H9 (cell line): ENCODE results near the gene TK2. TPM values are rescaled to one million over a fixed set of nuclear protein-coding genes. Genes with fewer than 3 reads are reported as not detected.

Experiments
- DNase-seq: peaks from one replicate; pipeline ENCODE4 v3.0.0-alpha.2; 2017
- H2AFZ ChIP-seq: one replicate; pipeline ENCODE4 v1.6.1; 2013; ENCODE audit warnings: mild to moderate bottlenecking, low read length, control low read depth, moderate library complexity
- H2AK5ac ChIP-seq: 2 replicates; pipeline ENCODE4 v1.6.1; 2013; ENCODE audit warnings: low read length, control low read depth, mixed read lengths; ENCODE audit not compliant: insufficient read length
- H2BK120ac ChIP-seq: one replicate; pipeline ENCODE4 v1.6.1; 2013; ENCODE audit warnings: low read depth, mild to moderate bottlenecking, low read length, control low read depth, inconsistent platforms; ENCODE audit not compliant: poor library complexity, severe bottlenecking
- H2BK12ac ChIP-seq: 2 replicates; pipeline ENCODE4 v1.6.1; 2013; ENCODE audit warnings: low read length, control low read depth, mixed read lengths, low read depth; ENCODE audit not compliant: insufficient read length
- H2BK15ac ChIP-seq: 2 replicates; pipeline ENCODE4 v1.6.1; 2013; ENCODE audit warnings: low read depth, low read length, control low read depth
- H2BK20ac ChIP-seq: one replicate; pipeline ENCODE4 v1.6.1; 2013; ENCODE audit warnings: low read depth, mild to moderate bottlenecking, low read length, control low read depth, inconsistent platforms; ENCODE audit not compliant: poor library complexity, severe bottlenecking
- H2BK5ac ChIP-seq: 2 replicates; pipeline ENCODE4 v1.6.1; 2013; ENCODE audit warnings: low read length, control low read depth, mixed read lengths; ENCODE audit not compliant: insufficient read length
- H3K14ac ChIP-seq: 2 replicates; pipeline ENCODE4 v1.6.1; 2013; ENCODE audit warnings: low read length, control low read depth; ENCODE audit not compliant: insufficient read depth
- H3K18ac ChIP-seq: 2 replicates; pipeline ENCODE4 v1.6.1; 2013; ENCODE audit warnings: low read depth, mild to moderate bottlenecking, mixed read lengths, low read length, control low read depth; ENCODE audit not compliant: insufficient read length
- H3K23ac ChIP-seq: 2 replicates; pipeline ENCODE4 v1.6.1; 2013; ENCODE audit warnings: low read length, control low read depth, mixed read lengths, low read depth; ENCODE audit not compliant: insufficient read length
- H3K23me2 ChIP-seq: 2 replicates; pipeline ENCODE4 v1.6.1; 2013; ENCODE audit warnings: low read depth, mild to moderate bottlenecking, mixed read lengths, low read length, control low read depth; ENCODE audit not compliant: insufficient read length, poor library complexity, severe bottlenecking
- H3K27ac ChIP-seq: 2 replicates; pipeline ENCODE4 v1.5.1; 2013; ENCODE audit warnings: low read length, control low read depth, mixed read lengths, low read depth; ENCODE audit not compliant: insufficient read length
- H3K27me3 ChIP-seq: 2 replicates; pipeline ENCODE4 v1.6.1; 2013; ENCODE audit warnings: low read length, control low read depth, inconsistent platforms; ENCODE audit not compliant: insufficient read depth
- H3K4ac ChIP-seq: 2 replicates; pipeline ENCODE4 v1.6.1; 2013; ENCODE audit warnings: low read depth, mild to moderate bottlenecking, control low read depth, inconsistent platforms, low read length, moderate library complexity
- H3K4me1 ChIP-seq: 2 replicates; pipeline ENCODE4 v1.6.1; 2013; ENCODE audit warnings: low read length, control low read depth, inconsistent platforms; ENCODE audit not compliant: insufficient read depth
- H3K4me2 ChIP-seq: 2 replicates; pipeline ENCODE4 v1.6.1; 2013; ENCODE audit warnings: low read length, control low read depth, mixed read lengths; ENCODE audit not compliant: insufficient read length, insufficient read depth
- H3K56ac ChIP-seq: 2 replicates; pipeline ENCODE4 v1.6.1; 2013; ENCODE audit warnings: low read depth, mild to moderate bottlenecking, mixed read lengths, low read length, control low read depth; ENCODE audit not compliant: insufficient read length
- H3K79me1 ChIP-seq: 2 replicates; pipeline ENCODE4 v1.6.1; 2013; ENCODE audit warnings: low read depth, mild to moderate bottlenecking, moderate library complexity, low read length, control low read depth, inconsistent platforms; ENCODE audit not compliant: insufficient read depth, poor library complexity, severe bottlenecking
- H3K79me2 ChIP-seq: 2 replicates; pipeline ENCODE4 v1.6.1; 2013; ENCODE audit warnings: low read length, control low read depth, inconsistent platforms; ENCODE audit not compliant: insufficient read depth
- H3K9ac ChIP-seq: 2 replicates; pipeline ENCODE4 v1.6.1; 2013; ENCODE audit warnings: low read length, control low read depth, mixed read lengths; ENCODE audit not compliant: insufficient read length; ENCODE audit errors: extremely low read depth
- H3K9me3 ChIP-seq: one replicate; pipeline ENCODE4 v1.6.1; 2013; ENCODE audit warnings: low read depth, low read length, inconsistent platforms; ENCODE audit not compliant: control insufficient read depth
- H3T11ph ChIP-seq: one replicate; pipeline ENCODE4 v1.6.1; 2013; ENCODE audit warnings: mild to moderate bottlenecking, low read length, control low read depth, inconsistent platforms
- H4K20me1 ChIP-seq: one replicate; pipeline ENCODE4 v1.6.1; 2013; ENCODE audit not compliant: control insufficient read depth, insufficient read length, insufficient read depth
- H4K5ac ChIP-seq: 2 replicates; pipeline ENCODE4 v1.6.1; 2013; ENCODE audit warnings: low read depth, mild to moderate bottlenecking, mixed read lengths, low read length, control low read depth; ENCODE audit not compliant: insufficient read length
- H4K8ac ChIP-seq: replicated peaks from 2 replicates; pipeline ENCODE4 v1.6.1; 2013; ENCODE audit warnings: low read length, control low read depth, mixed read lengths, low read depth; ENCODE audit not compliant: insufficient read length
- H4K91ac ChIP-seq: 2 replicates; pipeline ENCODE4 v1.6.1; 2013; ENCODE audit warnings: low read depth, mild to moderate bottlenecking, moderate library complexity, mixed read lengths, low read length, control low read depth; ENCODE audit not compliant: insufficient read length
- H3K27ac Mint-ChIP-seq, 3 experiments: 2 replicates in 2 of 3; 3 replicates in 1 of 3; pipeline ENCODE4 v1.8.0; 2020 to 2021; ENCODE audit warnings: mixed read lengths in 3 of 3, mild to moderate bottlenecking in 1 of 3, moderate library complexity in 1 of 3
- H3K27me3 Mint-ChIP-seq: 2 replicates; pipeline ENCODE4 v1.8.0; 2021; ENCODE audit warnings: low read depth, mild to moderate bottlenecking, moderate library complexity, mixed read lengths
- H3K36me3 Mint-ChIP-seq, 3 experiments: 2 replicates in 2 of 3; 3 replicates in 1 of 3; pipeline ENCODE4 v1.8.0; 2020 to 2021; ENCODE audit warnings: low read depth in 3 of 3, mixed read lengths in 3 of 3; ENCODE audit not compliant: insufficient read depth in 1 of 3
- H3K4me1 Mint-ChIP-seq, 2 experiments: 2 replicates each; pipeline ENCODE4 v1.8.0; 2020; ENCODE audit warnings: mixed read lengths in 2 of 2
- H3K4me3 Mint-ChIP-seq, 2 experiments: 2 replicates in 1 of 2; 3 replicates in 1 of 2; pipeline ENCODE4 v1.8.0; 2020 to 2021; ENCODE audit warnings: mild to moderate bottlenecking in 2 of 2, mixed read lengths in 2 of 2, moderate library complexity in 1 of 2
- H3K9me3 Mint-ChIP-seq, 2 experiments: 2 replicates in 1 of 2; 3 replicates in 1 of 2; pipeline ENCODE4 v1.8.0; 2020; ENCODE audit warnings: mild to moderate bottlenecking in 2 of 2, mixed read lengths in 2 of 2, moderate library complexity in 1 of 2
- CTCF ChIP-seq: fragments of 200-600 bp; sonication (generic); conservative IDR thresholded peaks from 3 replicates; pipeline ENCODE4 v1.8.0; 2021; ENCODE audit warnings: antibody characterized with exemption, mild to moderate bottlenecking
- WGBS: extraction: QIAGEN DNeasy Blood & Tissue Kit; methylation state at CpG from one replicate; pipeline ENCODE4 v1.1.7; 2013; ENCODE audit warnings: missing lambda C conversion rate, low lambda C conversion rate, mixed read lengths; ENCODE audit not compliant: insufficient read length; ENCODE audit errors: extremely low coverage; 5-methylcytosine and 5-hydroxymethylcytosine counted together
- total RNA-seq: library from RNA; stranded (reverse); gene quantifications from 2 replicates; pipeline ENCODE4 v1.2.1, GENCODE V29; 2021

TK2 gene
- total RNA-seq, 1 experiment from 2014 or later: 5.2 TPM

DNA sequence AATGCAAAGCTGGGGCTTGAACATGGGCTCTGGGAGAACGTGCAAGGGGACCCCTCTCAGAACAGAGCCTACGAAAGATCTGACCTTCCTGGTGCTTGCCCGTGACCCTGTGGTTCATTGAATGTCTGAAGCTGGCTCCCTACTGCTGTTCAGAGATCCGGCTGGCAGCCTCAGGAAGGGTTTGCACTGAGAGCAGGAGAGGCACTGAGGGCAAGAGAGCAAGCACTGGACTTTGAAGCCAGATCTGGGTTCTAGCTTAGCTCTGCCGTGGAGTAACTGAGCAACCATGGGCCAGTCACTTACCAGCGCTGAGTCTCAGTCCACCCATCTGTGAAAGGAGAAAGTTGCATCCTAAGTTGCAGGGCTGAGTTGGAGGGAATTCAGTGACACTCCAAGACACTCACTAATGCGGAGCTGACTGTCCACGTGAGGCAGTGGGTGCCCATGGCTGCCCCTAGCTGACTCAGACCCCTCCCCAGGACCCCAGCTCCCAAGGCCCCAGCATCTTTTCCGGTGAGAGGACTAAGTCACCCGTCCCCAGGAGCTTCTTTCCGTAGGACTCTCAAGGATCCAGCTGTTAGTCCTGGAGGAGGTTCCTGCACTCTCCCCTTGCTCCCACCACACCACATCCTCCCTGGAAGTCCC lies 81.5 kb downstream of the TK2 start:
- H3K27me3 Mint-ChIP-seq: peaks cover 17% of the 10 kb centered on the region

More for the DNA sequence above, 81.5 kb downstream of the TK2 start:
- Histone ChIP-seq H3K9me3 (no peaks in the 10 kb centered on the region), H4K91ac (no peak overlapping the region), H3K56ac (no peak overlapping the region), H3K27ac (no peak overlapping the region), H2BK15ac (no peak overlapping the region), H3K4me1 (no peaks in the 10 kb centered on the region), H3K79me1 (no peaks in the 10 kb centered on the region), H4K8ac (no peak overlapping the region), H3T11ph (no peak overlapping the region), H2BK5ac (no peak overlapping the region), H2BK12ac (no peak overlapping the region), H3K79me2 (no peaks in the 10 kb centered on the region), H2AK5ac (no peak overlapping the region), H2AFZ (no peak overlapping the region), H3K4me2 (no peak overlapping the region), H2BK120ac (no peak overlapping the region), H3K23ac (no peak overlapping the region), H3K9ac (no peak overlapping the region), H3K23me2 (no peaks in the 10 kb centered on the region), H4K20me1 (no peaks in the 10 kb centered on the region), H4K5ac (no peak overlapping the region), H2BK20ac (no peak overlapping the region), H3K14ac (no peak overlapping the region), H3K4ac (no peak overlapping the region), H3K18ac (no peak overlapping the region), H3K27me3 (no peaks in the 10 kb centered on the region)
- DNase-seq: no peak
- no CpG with 5 or more reads among the region's 11 CpGs for WGBS
- Mint-ChIP-seq H3K4me1 (no peaks in the 10 kb centered on the region), H3K9me3 (no peaks in the 10 kb centered on the region), H3K27ac (no peak overlapping the region), H3K36me3 (no peaks in the 10 kb centered on the region), H3K4me3 (no peak overlapping the region)
- no peak for TF ChIP-seq CTCF
